OCI-LY7 (cell line): ENCODE data around the gene HERC2.

Experiments used
- CTCF ChIP-seq: fragments of 200-600 bp; sonication (generic); conservative IDR thresholded peaks from 2 replicates; pipeline ENCODE4 v1.5.1; 2014; ENCODE audit warnings: mild to moderate bottlenecking, antibody characterized with exemption, low read length, moderate library complexity, mixed read lengths
- EZH2phosphoT487 ChIP-seq: fragments of 200-600 bp; sonication (generic); IDR thresholded peaks from 2 replicates; pipeline ENCODE4 v1.6.1; 2018; ENCODE audit warnings: low read depth, borderline replicate concordance, mild to moderate bottlenecking, mixed run types, antibody characterized with exemption, low read length, moderate library complexity, mixed read lengths

DNA sequence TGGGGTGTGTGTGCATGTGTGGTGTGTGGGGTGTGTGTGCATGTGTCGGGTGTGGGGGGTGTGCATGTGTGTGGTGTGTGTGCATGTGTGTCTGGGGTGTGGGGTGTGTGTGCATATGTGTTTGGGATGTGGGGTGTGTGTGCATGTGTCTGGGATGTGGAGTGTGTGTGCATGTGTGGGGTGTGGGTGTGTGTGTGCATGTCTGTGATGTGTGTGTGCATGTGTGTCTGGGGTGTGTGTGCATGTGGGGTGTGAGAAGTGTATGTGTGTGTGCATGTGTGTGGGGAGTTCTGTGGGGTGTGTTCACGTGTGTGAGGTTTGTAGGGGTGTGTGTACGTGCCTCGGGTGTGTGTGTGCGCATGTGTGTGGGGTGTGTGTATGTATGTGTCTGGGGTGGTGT is 216.2 kb downstream of the HERC2 start:
- TF ChIP-seq EZH2phosphoT487 (no peak), CTCF (no peak)
